Activated naive CD4-positive, alpha-beta T cell treated with anti-CD3 and anti-CD28 coated beads, Interleukin-2, amount 50 U/mL, for 72 hours (primary cell): Measurements from ENCODE around the gene CCL28. TPM values are rescaled to one million over a fixed set of nuclear protein-coding genes. Genes with fewer than 3 reads are reported as not detected.

ENCODE experiments used
- ATAC-seq, 2 donors: fragments of 150-1000 bp; cut with Tn5 transposase; 2 replicates each; pipeline ENCODE4 v1.10.0; 2021; ENCODE audit warnings: mild to moderate bottlenecking in 2 of 2, moderate library complexity in 2 of 2
- DNase-seq, 2 donors: peaks; one replicate each; pipeline ENCODE4 v3.0.0; 2021 to 2022; ENCODE audit warnings: low spot score in 2 of 2
- H3K27ac Mint-ChIP-seq, 2 donors: one replicate each; pipeline ENCODE4 v1.8.0; 2022; ENCODE audit warnings: mild to moderate bottlenecking in 2 of 2, mixed read lengths in 2 of 2
- H3K36me3 Mint-ChIP-seq, 2 donors: one replicate each; pipeline ENCODE4 v1.8.0; 2022; ENCODE audit warnings: mixed read lengths in 2 of 2
- H3K9me3 Mint-ChIP-seq, 2 donors: one replicate each; pipeline ENCODE4 v1.8.0; 2022; ENCODE audit warnings: mixed read lengths in 2 of 2
- total RNA-seq, 2 donors: library from RNA; stranded (reverse); gene quantifications; one replicate each; pipeline ENCODE4 v1.2.3, GENCODE V29; 2022

Gene CCL28
- total RNA-seq, 2 donors from 2014 or later = 4.5 to 18.9 TPM

GRCh38 chr5:43348861-43349363 lies 63.3 kb downstream of the CCL28 start:
- H3K9me3 Mint-ChIP-seq = peaks cover 0 to 4% of the 10 kb centered on the region in 2 donors
- H3K36me3 Mint-ChIP-seq = peaks cover 0 to 7% of the 10 kb centered on the region in 2 donors
- no peak for DNase-seq
- no peak overlapping the region for H3K27ac Mint-ChIP-seq
- no peak for ATAC-seq

- H3K9me3 Mint-ChIP-seq = peaks cover 4 to 10% of the 10 kb centered on the region in 2 donors
- ATAC-seq (no peak), DNase-seq (no peak)
- no peak overlapping the region for H3K27ac Mint-ChIP-seq
- H3K36me3 Mint-ChIP-seq = peaks cover 0 to 13% of the 10 kb centered on the region in 2 donors
Observed at GRCh38 chr5:43348207-43348606, 64.0 kb downstream of the CCL28 start.

GRCh38 chr5:43338862-43339261 lies 73.3 kb downstream of the CCL28 start:
- Mint-ChIP-seq H3K36me3 (peaks cover 38 to 64% of the 10 kb centered on the region in 2 donors), H3K27ac (no peak overlapping the region), H3K9me3 (peaks cover 31 to 45% of the 10 kb centered on the region in 2 donors)
- ATAC-seq = peak in 1 of 2 donors; percentile 74
- DNase-seq = no peak

DNA sequence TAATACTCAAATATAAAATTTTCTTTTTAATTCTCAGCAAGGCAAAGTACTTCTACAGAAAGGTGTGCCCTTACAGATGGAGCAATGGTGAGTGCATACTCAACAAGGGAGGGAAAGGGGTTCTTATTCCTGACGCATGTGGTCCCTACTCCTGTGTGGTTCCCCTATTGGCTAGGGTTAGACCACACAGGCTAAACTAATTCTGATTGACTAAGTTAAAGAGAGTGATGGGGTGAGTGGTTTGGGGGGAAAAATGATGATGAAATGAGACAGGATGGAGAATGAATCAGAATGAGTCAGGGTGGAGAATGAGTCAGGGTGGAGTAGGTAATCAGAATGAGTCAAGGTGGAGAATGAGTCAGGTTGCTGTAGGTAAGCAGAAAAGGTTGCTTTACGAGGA lies 76.0 kb downstream of the CCL28 start:
- H3K9me3 Mint-ChIP-seq = peaks cover 33 to 55% of the 10 kb centered on the region in 2 donors
- peaks cover 45 to 53% of the 10 kb centered on the region in 2 donors for H3K36me3 Mint-ChIP-seq
- DNase-seq = peak in 1 of 2 donors; percentile 29
- peak overlapping the region; percentile 4 to 93 for H3K27ac Mint-ChIP-seq
- ATAC-seq = peak; percentile 94 to 99

GRCh38 chr5:43335681-43336080 lies 76.5 kb downstream of the CCL28 start:
- peak overlapping the region; percentile 4 to 93 for H3K27ac Mint-ChIP-seq
- peaks cover 45 to 53% of the 10 kb centered on the region in 2 donors for H3K36me3 Mint-ChIP-seq
- ATAC-seq = no peak
- no peak for DNase-seq
- peaks cover 33 to 55% of the 10 kb centered on the region in 2 donors for H3K9me3 Mint-ChIP-seq

DNA sequence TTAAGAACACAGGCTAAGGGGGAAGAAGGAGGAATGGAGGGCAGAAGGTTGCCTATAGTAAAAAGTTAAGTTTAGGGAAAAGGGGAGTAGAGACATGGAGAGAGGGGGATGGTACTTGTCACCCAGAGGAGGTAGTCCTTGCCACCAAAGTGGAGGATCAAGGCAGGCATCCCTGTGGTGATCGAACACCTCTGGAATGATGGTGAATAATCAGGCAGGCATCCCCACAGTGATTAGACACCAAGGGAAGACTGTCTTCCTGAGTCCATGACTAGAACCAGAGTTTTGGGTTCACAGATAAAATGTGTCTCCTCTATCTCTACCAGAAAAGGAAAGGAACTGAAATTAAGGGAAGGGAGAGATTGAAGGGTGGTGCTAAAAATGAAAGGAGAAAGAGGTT lies 79.8 kb downstream of the CCL28 start:
- ATAC-seq = no peak
- no peak for DNase-seq
- H3K36me3 Mint-ChIP-seq = peaks cover 35 to 38% of the 10 kb centered on the region in 2 donors
- peaks cover 26 to 49% of the 10 kb centered on the region in 2 donors for H3K9me3 Mint-ChIP-seq
- no peak overlapping the region for H3K27ac Mint-ChIP-seq

Other genes with a start within 250 kb of the CCL28 start
- gene NIM1K, start 220.2 kb downstream of the CCL28 start, total RNA-seq = 1 to 10 TPM in 1 of 2 donors, under 1 TPM in 1; 0.14 to 2.3 TPM
- 100 to 1,000 TPM in 1 of 2 donors, 10 to 100 TPM in 1; 80.0 to 116 TPM for gene HMGCS1, start 99.0 kb downstream of the CCL28 start, total RNA-seq
- 10 to 100 TPM; 14.2 to 16.0 TPM for gene TMEM267, start 71.5 kb upstream of the CCL28 start, total RNA-seq
- 10 to 100 TPM; 12.4 to 24.2 TPM for gene C5orf34, start 102.8 kb upstream of the CCL28 start, total RNA-seq
- gene PAIP1, start 144.7 kb upstream of the CCL28 start, total RNA-seq = 10 to 100 TPM; 19.1 to 44.6 TPM
- gene NNT, start 190.8 kb upstream of the CCL28 start, total RNA-seq = 100 to 1,000 TPM in 1 of 2 donors, 10 to 100 TPM in 1; 89.6 to 174 TPM